Panc1 (cell line): ENCODE measurements around the gene COL13A1.

Experiments
- POLR2AphosphoS5 ChIP-seq: IDR thresholded peaks from 2 replicates; pipeline ENCODE4 v1.6.1; 2012; ENCODE audit warnings: mild to moderate bottlenecking, low read depth, low read length, moderate library complexity
- TF ChIP-seq, protein P1 (sequence below): fragments of 450-650 bp; IDR thresholded peaks from 2 replicates; pipeline ENCODE4 v1.5.1; 2017; ENCODE audit warnings: mild to moderate bottlenecking
- TF ChIP-seq, protein P2 (sequence below), 2 experiments: IDR thresholded peaks; 2 replicates each; pipeline ENCODE4 v1.6.1; 2011 to 2012; ENCODE audit warnings: low read depth in 2 of 2, control low read depth in 1 of 2, low read length in 1 of 2, mild to moderate bottlenecking in 1 of 2, moderate library complexity in 1 of 2; ENCODE audit not compliant: insufficient read depth in 1 of 2

DNA sequence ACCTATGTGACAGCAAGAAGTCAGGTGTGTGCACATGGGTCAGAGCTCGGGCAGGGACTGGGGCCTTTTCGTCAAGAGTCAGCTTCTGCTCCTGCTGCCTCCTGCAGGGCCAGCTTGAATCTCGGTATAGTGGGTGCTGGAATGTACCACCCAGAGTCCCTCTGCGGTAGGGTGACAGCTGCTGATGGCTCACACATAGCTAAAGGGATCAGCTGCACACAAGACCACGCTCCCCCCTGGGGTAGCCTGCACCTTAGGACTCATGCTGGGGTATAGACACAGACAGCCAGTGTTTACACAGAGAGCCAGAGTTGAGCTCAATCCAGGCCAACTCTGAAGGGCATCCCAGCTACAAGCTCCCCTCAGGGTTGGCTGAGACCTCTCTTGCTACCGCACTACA is 14.0 kb upstream of the COL13A1 start:
- TF ChIP-seq, protein P1, sequence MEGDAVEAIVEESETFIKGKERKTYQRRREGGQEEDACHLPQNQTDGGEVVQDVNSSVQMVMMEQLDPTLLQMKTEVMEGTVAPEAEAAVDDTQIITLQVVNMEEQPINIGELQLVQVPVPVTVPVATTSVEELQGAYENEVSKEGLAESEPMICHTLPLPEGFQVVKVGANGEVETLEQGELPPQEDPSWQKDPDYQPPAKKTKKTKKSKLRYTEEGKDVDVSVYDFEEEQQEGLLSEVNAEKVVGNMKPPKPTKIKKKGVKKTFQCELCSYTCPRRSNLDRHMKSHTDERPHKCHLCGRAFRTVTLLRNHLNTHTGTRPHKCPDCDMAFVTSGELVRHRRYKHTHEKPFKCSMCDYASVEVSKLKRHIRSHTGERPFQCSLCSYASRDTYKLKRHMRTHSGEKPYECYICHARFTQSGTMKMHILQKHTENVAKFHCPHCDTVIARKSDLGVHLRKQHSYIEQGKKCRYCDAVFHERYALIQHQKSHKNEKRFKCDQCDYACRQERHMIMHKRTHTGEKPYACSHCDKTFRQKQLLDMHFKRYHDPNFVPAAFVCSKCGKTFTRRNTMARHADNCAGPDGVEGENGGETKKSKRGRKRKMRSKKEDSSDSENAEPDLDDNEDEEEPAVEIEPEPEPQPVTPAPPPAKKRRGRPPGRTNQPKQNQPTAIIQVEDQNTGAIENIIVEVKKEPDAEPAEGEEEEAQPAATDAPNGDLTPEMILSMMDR: no peak
- TF ChIP-seq, protein P2, sequence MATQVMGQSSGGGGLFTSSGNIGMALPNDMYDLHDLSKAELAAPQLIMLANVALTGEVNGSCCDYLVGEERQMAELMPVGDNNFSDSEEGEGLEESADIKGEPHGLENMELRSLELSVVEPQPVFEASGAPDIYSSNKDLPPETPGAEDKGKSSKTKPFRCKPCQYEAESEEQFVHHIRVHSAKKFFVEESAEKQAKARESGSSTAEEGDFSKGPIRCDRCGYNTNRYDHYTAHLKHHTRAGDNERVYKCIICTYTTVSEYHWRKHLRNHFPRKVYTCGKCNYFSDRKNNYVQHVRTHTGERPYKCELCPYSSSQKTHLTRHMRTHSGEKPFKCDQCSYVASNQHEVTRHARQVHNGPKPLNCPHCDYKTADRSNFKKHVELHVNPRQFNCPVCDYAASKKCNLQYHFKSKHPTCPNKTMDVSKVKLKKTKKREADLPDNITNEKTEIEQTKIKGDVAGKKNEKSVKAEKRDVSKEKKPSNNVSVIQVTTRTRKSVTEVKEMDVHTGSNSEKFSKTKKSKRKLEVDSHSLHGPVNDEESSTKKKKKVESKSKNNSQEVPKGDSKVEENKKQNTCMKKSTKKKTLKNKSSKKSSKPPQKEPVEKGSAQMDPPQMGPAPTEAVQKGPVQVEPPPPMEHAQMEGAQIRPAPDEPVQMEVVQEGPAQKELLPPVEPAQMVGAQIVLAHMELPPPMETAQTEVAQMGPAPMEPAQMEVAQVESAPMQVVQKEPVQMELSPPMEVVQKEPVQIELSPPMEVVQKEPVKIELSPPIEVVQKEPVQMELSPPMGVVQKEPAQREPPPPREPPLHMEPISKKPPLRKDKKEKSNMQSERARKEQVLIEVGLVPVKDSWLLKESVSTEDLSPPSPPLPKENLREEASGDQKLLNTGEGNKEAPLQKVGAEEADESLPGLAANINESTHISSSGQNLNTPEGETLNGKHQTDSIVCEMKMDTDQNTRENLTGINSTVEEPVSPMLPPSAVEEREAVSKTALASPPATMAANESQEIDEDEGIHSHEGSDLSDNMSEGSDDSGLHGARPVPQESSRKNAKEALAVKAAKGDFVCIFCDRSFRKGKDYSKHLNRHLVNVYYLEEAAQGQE (IDR thresholded peaks at IDR 0.05; ENCODE audit: insufficient read depth in 1 of 2, low read depth in 2 of 2, low read length in 1 of 2): no peak
- TF ChIP-seq POLR2AphosphoS5: no peak
